ENCODE data around the gene FAM168B.
"Not testable (repeated sequence)": the region's sequence is repeated elsewhere in the genome, so short reads cannot be mapped to it uniquely, and the experiment has no call there.

DNA sequence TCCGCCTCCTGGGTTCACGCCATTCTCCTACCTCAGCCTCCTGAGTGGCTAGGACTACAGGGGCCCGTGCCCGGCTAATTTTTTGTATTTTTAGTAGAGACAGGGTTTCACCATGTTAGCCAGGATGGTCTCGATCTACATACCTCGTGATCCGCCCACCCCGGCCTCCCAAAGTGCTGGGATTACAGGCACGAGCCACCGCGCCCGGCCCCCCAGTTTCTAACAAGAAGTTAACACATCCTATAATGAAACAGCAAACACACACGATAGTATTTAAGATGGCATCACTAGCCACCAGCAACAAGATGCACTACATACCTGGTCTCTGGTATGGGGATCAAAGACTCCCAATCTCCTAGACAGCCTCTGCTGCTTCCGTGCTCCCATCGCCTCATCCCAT, 17.7 kb downstream of the FAM168B start:
- not testable (repeated sequence) for TF ChIP-seq GLIS3 (CRISPR knock-in tag; IDR thresholded peaks at IDR 0.05); CSDC2 (CRISPR knock-in tag; IDR thresholded peaks at IDR 0.05); ARNTL (CRISPR knock-in tag; IDR thresholded peaks at IDR 0.05; ENCODE audit: borderline replicate concordance, low read depth)
